ENCODE measurements around the gene RAB5IF.
A peak's percentile ranks its signal among the peaks of the same experiment; 100 is the strongest.

Gene RAB5IF

DNA sequence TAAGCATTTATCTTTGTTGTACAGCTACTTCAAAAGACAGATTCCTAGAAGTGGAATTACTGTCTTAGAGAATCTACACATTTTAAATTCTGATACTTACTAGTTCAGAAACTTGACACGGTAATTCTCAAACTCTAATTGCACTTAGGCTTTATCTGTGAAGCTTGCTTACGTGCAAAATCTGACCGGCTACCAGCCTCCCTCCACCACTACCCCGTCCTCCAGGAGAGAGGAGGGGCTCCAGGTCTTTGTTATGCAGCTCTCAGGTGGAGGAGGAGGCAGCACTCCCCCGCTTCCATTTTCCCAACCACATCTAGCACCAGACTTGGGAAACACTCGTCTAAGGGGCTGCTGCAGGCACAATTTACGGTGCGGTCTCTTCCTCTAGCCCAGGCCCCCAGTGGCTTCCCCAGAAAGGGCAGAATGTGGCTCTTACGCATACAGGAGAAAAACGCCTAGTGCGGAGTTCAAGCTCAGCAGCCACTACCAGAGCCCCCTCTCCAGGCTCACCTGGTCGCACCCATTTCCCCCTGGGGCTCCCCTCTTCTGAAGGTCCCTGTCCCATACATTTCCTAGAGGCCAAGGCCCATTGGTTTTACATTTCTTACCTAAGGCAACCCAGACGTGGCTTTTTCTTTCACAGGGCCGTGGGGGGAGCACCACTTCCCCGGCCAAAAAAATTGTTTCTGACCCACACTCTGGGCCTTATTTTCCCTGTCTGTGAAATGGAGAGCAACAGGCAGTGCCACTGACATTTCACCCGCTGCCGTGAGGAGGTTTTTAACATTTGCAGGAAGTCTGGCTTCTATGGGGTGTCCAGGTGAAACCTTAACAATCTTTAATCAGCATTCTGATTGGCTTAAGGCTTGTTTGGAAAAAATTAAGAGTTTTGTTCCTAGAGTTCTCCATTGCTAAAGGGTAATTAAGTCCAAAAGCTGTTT lies 33.7 kb upstream of the RAB5IF start:
- no peak for TF ChIP-seq ZFX (IDR thresholded peaks at IDR 0.05)
- TF ChIP-seq, protein P1, sequence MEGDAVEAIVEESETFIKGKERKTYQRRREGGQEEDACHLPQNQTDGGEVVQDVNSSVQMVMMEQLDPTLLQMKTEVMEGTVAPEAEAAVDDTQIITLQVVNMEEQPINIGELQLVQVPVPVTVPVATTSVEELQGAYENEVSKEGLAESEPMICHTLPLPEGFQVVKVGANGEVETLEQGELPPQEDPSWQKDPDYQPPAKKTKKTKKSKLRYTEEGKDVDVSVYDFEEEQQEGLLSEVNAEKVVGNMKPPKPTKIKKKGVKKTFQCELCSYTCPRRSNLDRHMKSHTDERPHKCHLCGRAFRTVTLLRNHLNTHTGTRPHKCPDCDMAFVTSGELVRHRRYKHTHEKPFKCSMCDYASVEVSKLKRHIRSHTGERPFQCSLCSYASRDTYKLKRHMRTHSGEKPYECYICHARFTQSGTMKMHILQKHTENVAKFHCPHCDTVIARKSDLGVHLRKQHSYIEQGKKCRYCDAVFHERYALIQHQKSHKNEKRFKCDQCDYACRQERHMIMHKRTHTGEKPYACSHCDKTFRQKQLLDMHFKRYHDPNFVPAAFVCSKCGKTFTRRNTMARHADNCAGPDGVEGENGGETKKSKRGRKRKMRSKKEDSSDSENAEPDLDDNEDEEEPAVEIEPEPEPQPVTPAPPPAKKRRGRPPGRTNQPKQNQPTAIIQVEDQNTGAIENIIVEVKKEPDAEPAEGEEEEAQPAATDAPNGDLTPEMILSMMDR (conservative IDR thresholded peaks at IDR 0.05): no peak
- H3K27ac ChIP-seq: no peak overlapping the region

DNA sequence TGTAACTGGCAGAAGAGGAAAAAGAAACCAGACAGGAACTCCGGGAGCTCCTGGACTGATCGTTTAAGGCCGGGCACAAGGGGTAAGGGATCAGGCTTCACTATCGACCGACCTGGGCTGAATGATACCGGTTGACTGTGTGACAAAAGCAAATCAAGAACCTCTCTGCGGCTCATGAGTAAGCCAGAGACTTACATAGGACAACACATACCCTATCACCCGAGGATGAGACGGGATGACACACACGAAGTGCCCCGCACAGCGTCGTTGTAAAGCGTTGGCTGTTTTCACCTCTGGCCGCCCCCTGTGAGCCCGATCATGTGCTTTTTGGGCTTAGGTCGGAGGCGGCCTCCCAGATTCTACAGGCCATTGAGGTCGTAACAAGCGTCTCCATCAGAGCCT lies 32.9 kb upstream of the RAB5IF start:
- no peak for TF ChIP-seq ZFX (IDR thresholded peaks at IDR 0.05)
- TF ChIP-seq, protein P1 (conservative IDR thresholded peaks at IDR 0.05): no peak
- H3K27ac ChIP-seq: no peak overlapping the region

DNA sequence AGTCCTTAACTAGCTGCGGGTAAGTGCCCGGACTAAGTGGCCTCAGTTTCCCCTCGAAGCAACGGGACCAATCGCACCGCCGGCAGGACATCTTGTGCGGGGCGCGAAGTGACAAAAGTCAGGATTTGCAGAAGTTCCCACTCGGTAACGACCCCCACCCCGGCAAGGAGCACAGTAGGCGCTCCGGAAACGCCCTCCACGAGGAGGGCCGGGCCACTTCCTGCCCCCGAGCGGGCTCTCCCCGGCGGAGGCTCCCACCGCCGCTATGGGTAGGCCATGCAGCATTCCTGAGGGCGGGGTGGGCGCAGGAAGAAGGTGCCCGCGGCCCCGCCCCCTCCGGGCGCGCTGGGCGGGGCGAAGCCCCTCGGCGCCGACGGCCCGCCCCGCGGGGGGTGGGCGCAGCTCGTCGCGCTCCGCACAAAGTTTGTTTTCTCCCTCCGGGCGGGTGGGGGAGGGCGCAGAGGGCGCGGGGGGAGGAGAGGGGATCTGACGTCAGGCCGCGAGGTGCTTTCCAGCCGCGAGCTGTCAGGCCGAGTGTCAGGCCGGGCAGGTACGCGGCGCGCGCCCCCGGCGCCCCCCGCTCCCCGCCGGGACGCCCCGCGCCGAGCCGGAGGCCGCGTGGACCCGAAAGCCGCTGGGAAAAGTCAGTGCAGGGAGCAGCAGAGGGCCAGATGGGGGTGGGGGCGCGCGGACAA lies 32.3 kb upstream of the RAB5IF start, which contains the start of gene TGIF2:
TGIF2 (plus strand) TSS at position 495 of the 695 bp plus-strand sequence. CDS start 5,178 bp downstream, outside the sequence.
- TF ChIP-seq ZFX (IDR thresholded peaks at IDR 0.05): no peak
- TF ChIP-seq, protein P1 (conservative IDR thresholded peaks at IDR 0.05): no peak
- peak within 1 kb of the TSS; percentile 71 for H3K27ac ChIP-seq

DNA sequence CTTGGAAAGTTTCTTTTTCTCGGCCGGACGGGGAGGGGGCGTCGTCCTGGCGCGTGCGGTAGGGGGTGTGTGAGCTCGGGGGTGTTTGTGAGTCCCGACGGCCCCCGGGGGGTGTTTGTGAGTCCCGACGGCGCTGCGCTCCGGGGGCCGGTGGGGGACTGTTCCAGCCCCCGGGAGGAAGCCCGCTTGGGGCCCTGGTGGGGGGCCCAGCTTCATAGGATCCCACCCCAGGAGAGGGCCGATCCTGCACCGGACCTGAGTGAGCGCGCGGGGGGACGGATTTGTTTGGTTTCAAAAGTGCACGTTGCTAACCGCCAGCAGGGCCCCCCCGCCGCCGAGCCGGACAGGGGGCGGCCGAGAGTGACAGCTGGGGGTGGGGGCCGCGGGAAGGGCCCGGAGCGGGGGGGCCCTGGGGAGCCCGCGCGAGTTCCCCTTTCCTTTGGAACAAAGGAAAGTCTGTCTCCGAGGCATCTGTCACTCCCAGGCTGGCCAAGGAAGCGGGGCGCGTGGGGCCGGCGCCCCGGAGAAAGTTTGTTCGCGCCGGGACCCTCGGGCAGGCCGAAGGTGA lies 31.7 kb upstream of the RAB5IF start:
- peak overlapping the region; percentile 71 for H3K27ac ChIP-seq
- TF ChIP-seq, protein P1 (conservative IDR thresholded peaks at IDR 0.05): no peak
- TF ChIP-seq ZFX (IDR thresholded peaks at IDR 0.05): no peak

DNA sequence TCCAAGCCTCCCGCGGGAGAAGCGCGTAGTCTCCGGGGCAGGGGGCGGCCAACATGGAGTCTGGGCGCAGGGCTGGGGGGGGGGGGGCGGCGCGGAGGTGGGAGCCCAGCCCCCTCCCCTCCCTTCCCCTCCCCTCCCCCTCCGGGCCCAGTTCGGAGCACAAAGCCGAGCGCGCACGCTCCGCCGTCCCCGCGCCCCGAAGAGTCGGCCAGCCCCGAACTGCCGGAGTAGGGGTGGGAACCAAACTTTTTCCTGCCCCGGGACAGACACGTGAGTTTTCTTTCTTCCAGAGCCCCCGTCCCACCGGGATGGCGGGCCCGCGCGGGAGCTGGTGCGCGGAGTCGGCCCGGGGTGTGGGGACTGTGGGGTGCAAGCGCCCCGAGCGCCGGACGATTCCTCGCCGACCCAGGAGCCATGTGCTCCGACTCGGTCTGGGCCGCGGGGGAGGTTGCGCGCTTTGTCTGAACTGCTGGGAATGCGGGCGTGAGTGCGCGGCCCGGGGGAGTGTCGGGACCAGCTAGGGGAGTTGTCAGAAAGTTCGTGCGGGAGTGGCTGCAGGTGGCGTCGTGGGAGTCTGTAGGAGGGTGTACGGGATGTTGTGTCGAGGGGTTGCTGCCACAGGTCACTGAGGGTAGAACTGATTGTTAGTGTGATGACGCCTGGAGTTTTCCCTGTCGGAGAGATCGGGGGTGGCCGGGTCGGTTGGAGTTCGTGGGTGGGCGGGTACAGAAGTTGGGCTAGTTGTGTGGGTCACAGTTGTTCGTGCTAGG lies 31.0 kb upstream of the RAB5IF start:
- peak overlapping the region; percentile 71 for H3K27ac ChIP-seq
- TF ChIP-seq, protein P1 (conservative IDR thresholded peaks at IDR 0.05): no peak
- peak; percentile 42; the same call in 1 of the 2 replicates for TF ChIP-seq ZFX (IDR thresholded peaks at IDR 0.05)

DNA sequence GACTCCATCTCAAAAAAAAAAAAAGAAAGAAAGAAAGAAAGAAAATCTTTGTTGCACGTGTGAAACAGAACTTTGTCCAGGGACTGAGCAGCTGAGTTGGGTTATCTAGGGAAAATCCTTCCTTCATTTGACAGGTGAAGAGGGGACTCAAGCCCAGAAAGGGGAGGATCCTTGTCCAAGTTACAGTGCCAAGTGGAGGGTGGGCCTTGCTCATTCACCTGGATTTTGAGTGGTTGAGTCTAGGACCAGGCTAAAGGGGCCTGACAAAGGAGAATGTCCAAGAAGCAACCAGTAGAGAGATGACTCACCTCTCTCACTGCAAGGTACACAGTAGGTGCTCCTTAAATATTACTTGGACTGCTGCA lies 29.5 kb upstream of the RAB5IF start:
- peak overlapping the region; percentile 71 for H3K27ac ChIP-seq
- TF ChIP-seq, protein P1 (conservative IDR thresholded peaks at IDR 0.05): no peak
- no peak for TF ChIP-seq ZFX (IDR thresholded peaks at IDR 0.05)
